Bronchial epithelial cell (primary cell): ENCODE measurements around the gene PSMD3. TPM values are rescaled to one million over a fixed set of nuclear protein-coding genes. Genes with fewer than 3 reads are reported as not detected.

Experiments
- DNase-seq: peaks from one replicate; pipeline ENCODE4 v3.0.0-alpha.2; 2010; ENCODE audit warnings: low read depth
- FAIRE-seq: peaks from 2 replicates; lab custom pipeline; 2011; peaks lifted over from hg19 to GRCh38; lab: Jason Lieb, UNC
- H3K27me3 ChIP-seq: 2 replicates; pipeline ENCODE4 v1.5.1; 2011; ENCODE audit warnings: low read length; ENCODE audit not compliant: control insufficient read depth, insufficient read depth
- H3K36me3 ChIP-seq: 2 replicates; pipeline ENCODE4 v1.5.1; 2011; ENCODE audit warnings: low read length; ENCODE audit not compliant: control insufficient read depth, insufficient read depth
- H3K4me3 ChIP-seq: 2 replicates; pipeline ENCODE4 v1.5.1; 2011; ENCODE audit warnings: mild to moderate bottlenecking, low read depth, low read length, control low read depth
- total RNA-seq: library from RNA; depleted of rRNA; stranded (reverse); fragments of >200 nt; gene quantifications from 2 replicates; pipeline ENCODE4 v1.2.1, GENCODE V29; 2014
- TF ChIP-seq, protein P1 (sequence below): IDR thresholded peaks from 2 replicates; pipeline ENCODE4 v1.5.1; 2011; ENCODE audit warnings: mild to moderate bottlenecking, moderate library complexity, low read length, control low read depth, inconsistent platforms; ENCODE audit not compliant: insufficient read depth, severe bottlenecking

Gene PSMD3
- total RNA-seq, 1 donor from 2014 or later: 79.8 TPM

DNA sequence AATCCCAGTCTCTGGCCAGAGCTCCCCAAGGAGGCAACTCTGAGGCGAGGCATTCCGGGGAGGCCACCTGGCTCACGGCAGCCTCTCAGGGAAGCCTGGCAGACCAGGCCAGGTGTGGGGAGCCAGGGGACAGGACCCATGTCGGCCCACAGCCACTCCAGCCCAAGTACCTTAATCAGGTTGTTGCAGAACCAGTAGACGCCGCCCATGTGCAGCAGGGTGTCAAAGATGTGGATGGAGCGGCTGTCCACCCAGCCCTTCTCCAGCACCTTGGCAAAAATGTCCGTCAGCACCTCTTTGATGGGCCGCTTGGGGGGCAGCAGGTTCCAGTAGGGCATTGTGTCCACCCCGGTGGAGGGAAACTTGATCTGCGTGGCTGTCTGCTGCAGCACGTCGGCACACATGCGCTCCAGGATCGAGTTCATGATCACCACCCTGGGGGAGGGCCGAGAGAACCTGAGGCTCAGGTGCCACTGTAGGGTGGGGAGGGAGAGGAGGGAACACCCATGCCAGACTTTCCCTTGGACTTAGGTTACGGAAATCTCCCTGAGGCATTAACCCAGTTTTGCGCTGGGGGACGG lies 42.4 kb downstream of the PSMD3 start:
- Histone ChIP-seq H3K4me3 (no peak overlapping the region), H3K27me3 (no peaks in the 10 kb centered on the region), H3K36me3 (peaks cover 14% of the 10 kb centered on the region)
- no peak for FAIRE-seq
- TF ChIP-seq, protein P1, sequence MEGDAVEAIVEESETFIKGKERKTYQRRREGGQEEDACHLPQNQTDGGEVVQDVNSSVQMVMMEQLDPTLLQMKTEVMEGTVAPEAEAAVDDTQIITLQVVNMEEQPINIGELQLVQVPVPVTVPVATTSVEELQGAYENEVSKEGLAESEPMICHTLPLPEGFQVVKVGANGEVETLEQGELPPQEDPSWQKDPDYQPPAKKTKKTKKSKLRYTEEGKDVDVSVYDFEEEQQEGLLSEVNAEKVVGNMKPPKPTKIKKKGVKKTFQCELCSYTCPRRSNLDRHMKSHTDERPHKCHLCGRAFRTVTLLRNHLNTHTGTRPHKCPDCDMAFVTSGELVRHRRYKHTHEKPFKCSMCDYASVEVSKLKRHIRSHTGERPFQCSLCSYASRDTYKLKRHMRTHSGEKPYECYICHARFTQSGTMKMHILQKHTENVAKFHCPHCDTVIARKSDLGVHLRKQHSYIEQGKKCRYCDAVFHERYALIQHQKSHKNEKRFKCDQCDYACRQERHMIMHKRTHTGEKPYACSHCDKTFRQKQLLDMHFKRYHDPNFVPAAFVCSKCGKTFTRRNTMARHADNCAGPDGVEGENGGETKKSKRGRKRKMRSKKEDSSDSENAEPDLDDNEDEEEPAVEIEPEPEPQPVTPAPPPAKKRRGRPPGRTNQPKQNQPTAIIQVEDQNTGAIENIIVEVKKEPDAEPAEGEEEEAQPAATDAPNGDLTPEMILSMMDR: no peak
- DNase-seq: peak; percentile 34

DNA sequence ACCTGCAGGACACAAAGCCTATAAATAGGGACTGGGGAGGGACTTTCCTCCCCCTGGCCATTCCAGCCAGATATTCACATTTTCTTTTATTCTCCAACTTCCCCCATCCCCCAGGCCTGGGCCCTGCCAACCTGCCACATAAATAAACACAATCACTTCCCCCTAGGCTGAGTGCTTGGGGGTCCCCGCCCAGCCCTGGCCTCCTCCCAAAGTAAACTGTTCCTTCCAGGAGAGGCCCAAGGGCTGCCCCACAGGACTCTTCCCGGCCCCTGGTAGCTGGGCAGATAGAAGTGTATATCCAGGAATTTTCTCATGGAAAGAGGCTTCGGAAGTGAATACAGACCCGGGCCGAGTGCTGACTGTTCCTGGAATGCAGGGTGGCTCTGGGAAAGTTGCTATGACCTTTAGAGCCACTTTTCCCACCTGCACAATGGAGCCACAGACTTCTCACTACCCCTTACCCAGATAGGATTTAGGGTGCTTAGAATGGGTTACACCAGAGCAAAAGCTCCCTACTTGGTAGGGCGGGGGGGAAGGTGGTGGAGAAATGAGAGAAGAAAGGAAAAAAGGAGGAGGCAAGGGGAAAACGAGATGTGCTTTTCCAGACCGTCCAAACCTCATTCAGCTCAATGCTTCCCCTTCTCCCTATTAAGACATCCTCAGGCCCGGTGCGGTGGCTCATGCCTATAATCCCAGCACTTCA lies 43.1 kb downstream of the PSMD3 start:
- no peak for FAIRE-seq
- DNase-seq: no peak
- H3K27me3 ChIP-seq: no peaks in the 10 kb centered on the region
- H3K4me3 ChIP-seq: no peak overlapping the region
- TF ChIP-seq, protein P1: no peak
- H3K36me3 ChIP-seq: peaks cover 14% of the 10 kb centered on the region

DNA sequence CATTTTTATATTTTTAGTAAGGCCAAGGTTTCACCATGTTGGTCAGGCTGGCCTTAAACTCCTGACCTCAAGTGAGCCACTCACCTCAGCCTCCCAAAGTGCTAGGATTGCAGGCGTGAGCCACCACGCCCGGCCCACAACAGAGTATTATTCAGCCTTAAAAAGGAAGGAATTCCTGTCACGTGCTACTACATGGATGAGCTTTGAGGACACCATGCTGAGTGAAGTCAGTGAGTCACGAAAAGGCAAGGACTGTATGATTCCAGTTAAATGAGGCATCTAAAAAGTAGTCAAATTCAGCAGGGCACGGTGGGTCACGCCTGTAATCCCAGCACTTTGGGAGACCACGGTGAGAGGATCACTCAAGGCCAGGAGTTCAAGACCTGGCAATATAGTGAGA lies 44.3 kb downstream of the PSMD3 start:
- Histone ChIP-seq H3K36me3 (peaks cover 9% of the 10 kb centered on the region), H3K4me3 (no peak overlapping the region), H3K27me3 (no peaks in the 10 kb centered on the region)
- DNase-seq (peak; percentile 44), FAIRE-seq (no peak)
- TF ChIP-seq, protein P1: no peak

DNA sequence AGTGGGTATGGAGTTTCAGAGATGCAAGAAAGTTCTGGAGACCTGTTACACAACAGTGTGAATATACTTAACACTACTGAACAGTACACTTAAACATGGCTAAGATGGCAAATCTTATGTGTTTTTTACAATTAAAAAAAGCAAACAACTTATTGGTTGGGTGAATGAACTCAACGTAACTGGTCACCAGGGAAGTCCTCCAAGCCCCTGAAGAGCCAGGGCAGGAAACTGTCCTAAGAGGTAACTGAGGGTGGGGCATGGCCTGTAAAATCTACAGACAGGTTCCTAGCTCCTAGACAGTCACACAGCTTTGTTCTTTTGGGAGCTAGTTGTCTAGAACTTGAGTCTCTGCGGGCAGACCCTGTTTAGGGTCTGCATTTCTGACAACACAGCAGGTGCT lies 45.0 kb downstream of the PSMD3 start:
- Histone ChIP-seq H3K4me3 (no peak overlapping the region), H3K27me3 (no peaks in the 10 kb centered on the region), H3K36me3 (peaks cover 7% of the 10 kb centered on the region)
- FAIRE-seq (no peak), DNase-seq (no peak)
- TF ChIP-seq, protein P1: no peak

DNA sequence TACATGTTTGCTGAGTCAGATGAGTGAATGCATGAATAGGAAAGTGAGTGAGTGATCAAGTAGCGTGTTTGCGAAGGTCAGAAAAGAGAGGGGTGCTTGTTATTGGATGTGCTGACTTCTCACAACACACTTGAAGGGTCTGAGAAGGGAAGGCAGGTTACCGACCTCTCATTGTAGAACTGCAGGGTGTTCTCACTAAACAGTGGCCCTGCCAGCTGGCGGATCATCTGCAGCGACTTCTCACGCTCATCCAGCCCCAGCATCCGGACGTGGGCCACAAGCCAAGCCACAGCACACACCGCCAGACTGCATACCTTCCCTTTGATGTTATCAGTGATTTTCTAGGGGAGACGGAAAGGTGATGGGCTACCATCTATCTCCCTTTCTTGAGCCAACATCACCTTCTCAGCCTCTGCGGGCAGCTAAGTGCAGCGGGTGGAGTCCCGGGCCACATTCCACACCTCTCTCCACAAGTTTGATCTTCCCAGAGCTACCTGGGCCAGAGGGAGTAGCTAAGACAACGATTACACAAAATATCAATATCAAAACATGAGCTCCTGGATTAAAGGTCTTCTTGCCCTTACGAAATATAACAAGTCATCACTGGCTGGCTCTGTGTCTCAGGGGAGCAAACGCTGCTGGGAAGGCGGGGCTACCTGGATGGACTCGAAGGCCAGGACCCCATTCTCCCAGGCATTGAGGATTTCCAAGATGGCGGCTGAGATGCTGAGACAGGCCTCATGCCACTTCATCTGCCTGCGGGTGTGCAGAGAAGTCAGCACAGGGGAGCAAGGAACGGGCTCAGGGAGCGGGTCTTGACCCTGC lies 45.6 kb downstream of the PSMD3 start:
- no peak overlapping the region for H3K4me3 ChIP-seq
- DNase-seq (peak; percentile 76), FAIRE-seq (peak; percentile 73)
- TF ChIP-seq, protein P1: no peak
- H3K27me3 ChIP-seq: no peaks in the 10 kb centered on the region
- H3K36me3 ChIP-seq: peaks cover 7% of the 10 kb centered on the region
